ENCODE data around the gene MRPL36.

MRPL36 gene

GRCh38 chr5:1797855-1798254 is 1.8 kb downstream of the MRPL36 start:
- H3K4me3 ChIP-seq (ENCODE audit: low read depth, low read length), result no peak overlapping the region
- TF ChIP-seq CTCF (IDR thresholded peaks at IDR 0.05; ENCODE audit: borderline replicate concordance, insufficient read depth, low read depth, low read length), result no peak

- no peak overlapping the region for H3K4me3 ChIP-seq (ENCODE audit: low read depth, low read length)
These were observed 2.4 kb downstream of the MRPL36 start for GRCh38 chr5:1797103-1797800.

GRCh38 chr5:1796371-1797102 is 3.1 kb downstream of the MRPL36 start:
- no peak overlapping the region for H3K4me3 ChIP-seq (ENCODE audit: low read depth, low read length)
- no peak for TF ChIP-seq CTCF (IDR thresholded peaks at IDR 0.05; ENCODE audit: borderline replicate concordance, insufficient read depth, low read depth, low read length)

More at GRCh38 chr5:1797103-1797800, 2.4 kb downstream of the MRPL36 start:
- no peak for TF ChIP-seq CTCF (IDR thresholded peaks at IDR 0.05; ENCODE audit: borderline replicate concordance, insufficient read depth, low read depth, low read length)

- no peak for TF ChIP-seq CTCF (IDR thresholded peaks at IDR 0.05; ENCODE audit: borderline replicate concordance, insufficient read depth, low read depth, low read length)
- H3K4me3 ChIP-seq (ENCODE audit: low read depth, low read length), result no peak overlapping the region
These were observed 3.7 kb downstream of the MRPL36 start for GRCh38 chr5:1795931-1796330.

GRCh38 chr5:1795506-1795905 is 4.1 kb downstream of the MRPL36 start:
- no peak overlapping the region for H3K4me3 ChIP-seq (ENCODE audit: low read depth, low read length)
- no peak for TF ChIP-seq CTCF (IDR thresholded peaks at IDR 0.05; ENCODE audit: borderline replicate concordance, insufficient read depth, low read depth, low read length)

- H3K4me3 ChIP-seq (ENCODE audit: low read depth, low read length), result no peak overlapping the region
- no peak for TF ChIP-seq CTCF (IDR thresholded peaks at IDR 0.05; ENCODE audit: borderline replicate concordance, insufficient read depth, low read depth, low read length)
These were observed 4.7 kb downstream of the MRPL36 start for GRCh38 chr5:1794901-1795290.

All from GM12875 (cell line).